Endothelial cell of umbilical vein (primary cell): Measurements from ENCODE around the gene HMG20A. TPM values are rescaled to one million over a fixed set of nuclear protein-coding genes. Genes with fewer than 3 reads are reported as not detected.

Experiments
- BruUV-seq: library from RNA; stranded (reverse); fragments of 400-500 nt; replicated peaks from 2 replicates; lab custom pipeline; 2021; lab: Mats Ljungman, UMichigan
- CTCF ChIA-PET: fragments of 300-600, 350-600 bp; sonication (Branson Sonifier 250); formaldehyde crosslinking; loops from one replicate; lab custom pipeline; 2021; ENCODE audit warnings: antibody characterized with exemption, inconsistent platforms; lab: Charles Lee
- POLR2A ChIA-PET: fragments of 300-600, 350-600 bp; sonication (Branson Sonifier 250); formaldehyde crosslinking; loops from one replicate; lab custom pipeline; 2021; ENCODE audit warnings: antibody characterized with exemption, inconsistent platforms; lab: Charles Lee
- DNase-seq: peaks from one replicate; pipeline ENCODE4 v3.0.0-alpha.2; 2011; ENCODE audit warnings: low read depth, low spot score
- FAIRE-seq: peaks from 2 replicates; lab custom pipeline; 2011; peaks lifted over from hg19 to GRCh38; lab: Jason Lieb, UNC
- H2AFZ ChIP-seq: 2 replicates; pipeline ENCODE4 v1.6.0; 2012; ENCODE audit warnings: low read depth, low read length, control low read depth, inconsistent platforms
- H3K27ac ChIP-seq: 2 replicates; pipeline ENCODE4 v1.5.1; 2011; ENCODE audit warnings: low read depth, mild to moderate bottlenecking, control low read depth, low read length, moderate library complexity; ENCODE audit not compliant: insufficient read depth
- H3K27me3 ChIP-seq, 2 experiments: 2 replicates each; pipeline versions ENCODE4 v1.6.0 to v1.6.1; 2011; ENCODE audit warnings: low read length in 2 of 2, mixed read lengths in 1 of 2; ENCODE audit not compliant: control insufficient read depth in 2 of 2, insufficient read depth in 2 of 2
- H3K36me3 ChIP-seq, 2 experiments: 2 replicates in 1 of 2; 3 replicates in 1 of 2; pipeline ENCODE4 v1.5.1; 2011; ENCODE audit warnings: low read length in 2 of 2, mild to moderate bottlenecking in 1 of 2, moderate library complexity in 1 of 2; ENCODE audit not compliant: control insufficient read depth in 2 of 2, insufficient read depth in 2 of 2; ENCODE audit errors: extremely low read depth in 1 of 2
- H3K4me1 ChIP-seq: 3 replicates; pipeline ENCODE4 v1.5.1; 2011; ENCODE audit warnings: mild to moderate bottlenecking, low read length; ENCODE audit not compliant: control insufficient read depth, insufficient read depth; ENCODE audit errors: extremely low read depth
- H3K4me2 ChIP-seq: 2 replicates; pipeline ENCODE4 v1.6.1; 2011; ENCODE audit warnings: low read length, control low read depth, mixed read lengths; ENCODE audit not compliant: insufficient read depth
- H3K4me3 ChIP-seq, 3 experiments: fragments of 200-600 bp in 1 of 3; sonication (generic), shearing (Covaris generic) in 1 of 3; replicated peaks in 1 of 3; 2 replicates each; pipeline ENCODE4 v1.5.1; 2011 to 2016; ENCODE audit warnings: control low read depth in 3 of 3, low read length in 3 of 3, mild to moderate bottlenecking in 2 of 3, inconsistent platforms in 1 of 3, low read depth in 1 of 3, moderate library complexity in 1 of 3; ENCODE audit not compliant: insufficient read depth in 1 of 3
- H3K79me2 ChIP-seq: 2 replicates; pipeline ENCODE4 v1.6.0; 2012; ENCODE audit warnings: low read length, inconsistent platforms; ENCODE audit not compliant: control insufficient read depth, insufficient read depth
- H3K9ac ChIP-seq: replicated peaks from 2 replicates; pipeline ENCODE3; 2011; ENCODE audit warnings: low read length, control low read depth; ENCODE audit not compliant: insufficient read depth; ENCODE audit errors: extremely low read depth
- H3K9me1 ChIP-seq: replicated peaks from 3 replicates; pipeline ENCODE4 v1.6.0; 2011; ENCODE audit warnings: mild to moderate bottlenecking, low read length; ENCODE audit not compliant: control insufficient read depth, insufficient read depth; ENCODE audit errors: extremely low read depth
- H3K9me3 ChIP-seq: replicated peaks from 2 replicates; pipeline ENCODE4 v1.5.1; 2012; ENCODE audit warnings: low read length, inconsistent platforms; ENCODE audit not compliant: control insufficient read depth, insufficient read depth
- H4K20me1 ChIP-seq: replicated peaks from 2 replicates; pipeline ENCODE3; 2011; ENCODE audit warnings: mild to moderate bottlenecking, low read length; ENCODE audit not compliant: control insufficient read depth, insufficient read depth; ENCODE audit errors: extremely low read depth
- EZH2 ChIP-seq: IDR thresholded peaks from 2 replicates; pipeline ENCODE4 v1.6.1; 2012; ENCODE audit warnings: borderline replicate concordance, low read depth, mild to moderate bottlenecking, moderate library complexity, low read length, inconsistent platforms; ENCODE audit not compliant: severe bottlenecking
- FOS ChIP-seq: IDR thresholded peaks from 2 replicates; pipeline ENCODE4 v1.6.1; 2011; ENCODE audit warnings: mild to moderate bottlenecking, low read length, moderate library complexity, borderline replicate concordance; ENCODE audit not compliant: insufficient read depth
- GATA2 ChIP-seq: IDR thresholded peaks from 2 replicates; pipeline ENCODE4 v1.7.0; 2011; ENCODE audit warnings: low read depth, mild to moderate bottlenecking, moderate library complexity, mixed read lengths, low read length; ENCODE audit not compliant: insufficient read length, insufficient read depth
- JUN ChIP-seq: IDR thresholded peaks from 2 replicates; pipeline ENCODE4 v1.6.1; 2011; ENCODE audit warnings: borderline replicate concordance, low read depth; ENCODE audit not compliant: insufficient read length, insufficient read depth
- MYC ChIP-seq: IDR thresholded peaks from one replicate; pipeline ENCODE4 v1.6.1; 2011; ENCODE audit warnings: mild to moderate bottlenecking, low read depth, low read length
- POLR2A ChIP-seq: IDR thresholded peaks from 2 replicates; pipeline ENCODE4 v1.6.1; 2012; ENCODE audit warnings: low read depth, mild to moderate bottlenecking, control low read depth, low read length
- POLR2AphosphoS5 ChIP-seq: IDR thresholded peaks from 2 replicates; pipeline ENCODE4 v1.6.1; 2012; ENCODE audit warnings: low read depth, mild to moderate bottlenecking, control low read depth, low read length, moderate library complexity; ENCODE audit not compliant: insufficient read depth
- dilution Hi-C: fragments of 300-500 bp; cut with MboI; formaldehyde crosslinking; loops from one replicate; pipeline ENCODE4 v1.15.0; 2019; ENCODE audit warnings: low sequenced_read_pairs; ENCODE audit not compliant: extremely low pct_ligation_motif_present
- intact Hi-C: fragments of 100-400 bp; cut with micrococcal nuclease; formaldehyde crosslinking; loops from one replicate; pipeline ENCODE4 v1.10.0; 2022
- polyA plus RNA-seq, 4 experiments: library from polyadenylated mRNA; depleted of rRNA in 3 of 4; stranded (reverse) in 3 of 4; unstranded in 1 of 4; fragments of >200 nt; gene quantifications; 2 replicates each; pipeline versions ENCODE4 v1.2.1 to v1.2.3, GENCODE V29; 2011 to 2012; ENCODE audit warnings: missing spikeins in 1 of 4
- total RNA-seq: library from RNA; stranded (reverse); gene quantifications from 2 replicates; pipeline ENCODE4 v1.2.3, GENCODE V29; 2021
- TF ChIP-seq, protein P1 (sequence below): IDR thresholded peaks from 2 replicates; pipeline ENCODE4 v1.6.1; 2011; ENCODE audit not compliant: insufficient read depth, insufficient read length
- TF ChIP-seq, protein P2 (sequence below), 2 donors: IDR thresholded peaks; 1 replicate in 1 of 2; 2 replicates in 1 of 2; pipeline ENCODE4 v1.5.1; 2011; ENCODE audit warnings: low read length in 2 of 2, mild to moderate bottlenecking in 2 of 2, moderate library complexity in 2 of 2, control low read depth in 1 of 2, inconsistent platforms in 1 of 2, low read depth in 1 of 2; ENCODE audit not compliant: insufficient read depth in 1 of 2; ENCODE audit errors: extremely low read depth in 1 of 2

HMG20A gene
- total and polyA plus RNA-seq, 2 donors (not counting 3 experiments of a cell fraction or from before 2014, with no cell fraction given), result 35.8 to 44.0 TPM

DNA sequence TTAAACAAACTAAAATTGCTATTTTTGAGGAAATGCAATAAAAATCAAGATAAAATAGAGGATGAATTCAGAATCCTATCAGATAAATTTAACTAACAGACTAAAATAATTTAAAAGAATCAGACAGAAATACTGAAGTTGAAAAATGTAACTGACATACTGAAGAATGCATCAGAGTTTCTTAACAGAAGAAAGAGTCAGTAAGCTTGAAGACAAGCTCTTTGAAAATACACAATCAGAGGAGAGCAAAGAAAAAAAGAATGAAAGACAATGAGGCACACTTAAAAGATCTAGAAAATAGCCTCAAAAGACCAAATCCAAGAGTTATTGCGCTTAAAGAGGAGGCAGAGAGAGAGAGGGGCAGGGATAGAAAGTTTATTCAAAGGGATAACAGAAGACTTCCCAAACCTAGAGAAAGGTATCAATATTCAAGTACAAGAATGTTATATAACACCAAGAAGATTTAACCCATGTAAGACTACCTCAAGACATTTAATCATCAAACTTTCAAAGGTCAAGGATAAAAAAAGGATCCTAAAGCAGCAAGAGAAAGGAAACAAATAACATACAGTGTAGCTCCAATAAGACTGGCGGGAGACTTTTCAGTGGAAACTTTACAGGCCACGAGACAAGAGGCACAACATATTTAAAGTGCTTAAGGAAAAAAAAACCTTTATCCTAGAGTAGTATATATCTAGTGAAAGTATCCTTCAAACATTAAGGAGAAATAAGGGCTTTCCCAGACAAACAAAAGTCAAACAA, 25.5 kb upstream of the HMG20A start:
- Histone ChIP-seq H3K27me3 (no peaks in the 10 kb centered on the region), H4K20me1 (peaks cover 19% of the 10 kb centered on the region), H3K36me3 (no peaks in the 10 kb centered on the region), H3K9ac (no peak overlapping the region), H3K9me3 (peaks cover 2% of the 10 kb centered on the region), H3K4me3 (no peak overlapping the region), H3K4me2 (no peak overlapping the region), H3K9me1 (no peaks in the 10 kb centered on the region), H3K27ac (no peak overlapping the region), H3K4me1 (no peaks in the 10 kb centered on the region), H2AFZ (no peak overlapping the region), H3K79me2 (peaks cover 96% of the 10 kb centered on the region)
- ChIA-PET CTCF (no interaction called here), POLR2A (no interaction called here)
- FAIRE-seq, result no peak
- intact Hi-C loops (no loop called here), dilution Hi-C loops (no loop called here)
- TF ChIP-seq POLR2AphosphoS5 (no peak), POLR2A (no peak), JUN (no peak), FOS (no peak), MYC (no peak), EZH2 (no peak), GATA2 (no peak)
- TF ChIP-seq, protein P1, sequence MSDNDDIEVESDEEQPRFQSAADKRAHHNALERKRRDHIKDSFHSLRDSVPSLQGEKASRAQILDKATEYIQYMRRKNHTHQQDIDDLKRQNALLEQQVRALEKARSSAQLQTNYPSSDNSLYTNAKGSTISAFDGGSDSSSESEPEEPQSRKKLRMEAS, result no peak
- TF ChIP-seq, protein P2, sequence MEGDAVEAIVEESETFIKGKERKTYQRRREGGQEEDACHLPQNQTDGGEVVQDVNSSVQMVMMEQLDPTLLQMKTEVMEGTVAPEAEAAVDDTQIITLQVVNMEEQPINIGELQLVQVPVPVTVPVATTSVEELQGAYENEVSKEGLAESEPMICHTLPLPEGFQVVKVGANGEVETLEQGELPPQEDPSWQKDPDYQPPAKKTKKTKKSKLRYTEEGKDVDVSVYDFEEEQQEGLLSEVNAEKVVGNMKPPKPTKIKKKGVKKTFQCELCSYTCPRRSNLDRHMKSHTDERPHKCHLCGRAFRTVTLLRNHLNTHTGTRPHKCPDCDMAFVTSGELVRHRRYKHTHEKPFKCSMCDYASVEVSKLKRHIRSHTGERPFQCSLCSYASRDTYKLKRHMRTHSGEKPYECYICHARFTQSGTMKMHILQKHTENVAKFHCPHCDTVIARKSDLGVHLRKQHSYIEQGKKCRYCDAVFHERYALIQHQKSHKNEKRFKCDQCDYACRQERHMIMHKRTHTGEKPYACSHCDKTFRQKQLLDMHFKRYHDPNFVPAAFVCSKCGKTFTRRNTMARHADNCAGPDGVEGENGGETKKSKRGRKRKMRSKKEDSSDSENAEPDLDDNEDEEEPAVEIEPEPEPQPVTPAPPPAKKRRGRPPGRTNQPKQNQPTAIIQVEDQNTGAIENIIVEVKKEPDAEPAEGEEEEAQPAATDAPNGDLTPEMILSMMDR (IDR thresholded peaks at IDR 0.05; ENCODE audit: extremely low read depth in 1 of 2, insufficient read depth in 1 of 2, low read depth in 1 of 2, low read length in 2 of 2), result no peak
- BruUV-seq, result no TSS peak
- DNase-seq, result no peak
